ENCODE data around the gene PPP2R5D. TPM values are rescaled to one million over a fixed set of nuclear protein-coding genes. Genes with fewer than 3 reads are reported as not detected.

The PPP2R5D gene
- total RNA-seq, 4 donors from 2014 or later = 35.1 to 51.9 (median 41.6) TPM

GRCh38 chr6:43020052-43020705 is 35.8 kb downstream of the PPP2R5D start:
- Histone ChIP-seq H3K4me3 (no peak overlapping the region), H3K27me3 (no peaks in the 10 kb centered on the region), H3K36me3 (peaks cover 29% of the 10 kb centered on the region), H3K9me3 (no peaks in the 10 kb centered on the region), H3K27ac (no peak overlapping the region), H3K4me1 (peaks cover 49% of the 10 kb centered on the region)
- WGBS = 93% methylated on average over 3 of the region's 3 CpGs
- TF ChIP-seq, protein P1, sequence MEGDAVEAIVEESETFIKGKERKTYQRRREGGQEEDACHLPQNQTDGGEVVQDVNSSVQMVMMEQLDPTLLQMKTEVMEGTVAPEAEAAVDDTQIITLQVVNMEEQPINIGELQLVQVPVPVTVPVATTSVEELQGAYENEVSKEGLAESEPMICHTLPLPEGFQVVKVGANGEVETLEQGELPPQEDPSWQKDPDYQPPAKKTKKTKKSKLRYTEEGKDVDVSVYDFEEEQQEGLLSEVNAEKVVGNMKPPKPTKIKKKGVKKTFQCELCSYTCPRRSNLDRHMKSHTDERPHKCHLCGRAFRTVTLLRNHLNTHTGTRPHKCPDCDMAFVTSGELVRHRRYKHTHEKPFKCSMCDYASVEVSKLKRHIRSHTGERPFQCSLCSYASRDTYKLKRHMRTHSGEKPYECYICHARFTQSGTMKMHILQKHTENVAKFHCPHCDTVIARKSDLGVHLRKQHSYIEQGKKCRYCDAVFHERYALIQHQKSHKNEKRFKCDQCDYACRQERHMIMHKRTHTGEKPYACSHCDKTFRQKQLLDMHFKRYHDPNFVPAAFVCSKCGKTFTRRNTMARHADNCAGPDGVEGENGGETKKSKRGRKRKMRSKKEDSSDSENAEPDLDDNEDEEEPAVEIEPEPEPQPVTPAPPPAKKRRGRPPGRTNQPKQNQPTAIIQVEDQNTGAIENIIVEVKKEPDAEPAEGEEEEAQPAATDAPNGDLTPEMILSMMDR (IDR thresholded peaks at IDR 0.05) = no peak
- TF ChIP-seq POLR2A (IDR thresholded peaks at IDR 0.05) (no peak), POLR2AphosphoS5 (IDR thresholded peaks at IDR 0.05) (no peak), EP300 (IDR thresholded peaks at IDR 0.05) (no peak)
- no peak for DNase-seq (ENCODE audit: low spot score in 2 of 2)

GRCh38 chr6:43020847-43021246 is 36.5 kb downstream of the PPP2R5D start:
- Histone ChIP-seq H3K4me1 (peaks cover 44% of the 10 kb centered on the region), H3K36me3 (peaks cover 36% of the 10 kb centered on the region)
- 51% methylated on average over 5 of the region's 5 CpGs for WGBS

DNA sequence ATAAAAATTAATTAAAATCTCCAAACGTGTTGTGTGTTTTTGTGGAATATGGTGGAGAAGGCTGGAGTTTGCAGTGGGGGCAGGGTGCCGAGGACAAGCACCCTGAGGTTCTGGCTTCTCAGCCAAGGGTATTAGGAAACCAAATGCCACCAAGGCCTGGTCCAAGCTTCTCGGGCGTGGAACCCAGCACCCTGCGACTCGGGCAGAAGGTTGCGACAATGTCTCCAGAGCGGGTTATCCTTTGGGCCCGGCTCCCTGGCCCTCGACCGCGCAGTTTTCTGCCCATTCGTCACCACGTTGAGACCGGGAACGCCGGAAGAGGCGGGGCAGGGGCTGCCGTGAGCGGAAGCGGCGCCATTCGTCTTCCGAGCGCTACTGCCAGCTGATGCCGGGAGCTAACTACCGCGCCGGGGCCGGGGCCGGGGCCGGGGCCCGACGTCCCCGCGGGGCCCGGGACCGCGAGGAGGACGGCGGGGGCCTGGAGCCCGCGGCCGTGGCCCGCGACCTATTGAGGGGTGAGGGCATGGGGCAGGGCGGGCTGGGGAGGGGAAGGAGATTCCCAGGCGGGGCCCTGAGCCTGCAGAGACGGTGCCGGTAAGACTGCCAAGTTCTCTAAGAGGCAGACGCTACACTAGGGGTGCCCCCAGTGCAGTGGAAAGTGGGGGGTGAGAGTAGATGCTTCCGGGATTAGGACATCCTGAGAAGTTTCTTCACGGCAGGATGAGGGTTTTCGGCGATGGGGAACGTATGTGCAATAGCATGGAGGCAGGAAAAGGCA is 37.1 kb downstream of the PPP2R5D start, which contains the start of gene RRP36:
TSS of gene RRP36 (plus strand) at position 354 of the 778 bp plus-strand sequence. CDS start at position 386, 32 bp downstream.
- under 1% methylated on average over 25 of the region's 56 CpGs for WGBS
- Histone ChIP-seq H3K4me1 (peaks cover 38% of the 10 kb centered on the region), H3K36me3 (peaks cover 42% of the 10 kb centered on the region), H3K27ac (peak within 1 kb of the TSS; percentile 89), H3K4me3 (peak within 1 kb of the TSS; percentile 95), H3K9me3 (no peaks in the 10 kb centered on the region), H3K27me3 (no peaks in the 10 kb centered on the region)
- peak; percentile 89 to 92 for DNase-seq (ENCODE audit: low spot score in 2 of 2)
- TF ChIP-seq POLR2AphosphoS5 (IDR thresholded peaks at IDR 0.05) = peak in 1 of 3 donors; percentile 53
- peak in 1 of 2 donors; percentile 36 for TF ChIP-seq POLR2A (IDR thresholded peaks at IDR 0.05)
- TF ChIP-seq, protein P1 (IDR thresholded peaks at IDR 0.05) = no peak

More at GRCh38 chr6:43020847-43021246, 36.5 kb downstream of the PPP2R5D start:
- peak overlapping the region; percentile 89 for H3K27ac ChIP-seq
- no peaks in the 10 kb centered on the region for H3K9me3 ChIP-seq
- no peaks in the 10 kb centered on the region for H3K27me3 ChIP-seq
- TF ChIP-seq EP300 (IDR thresholded peaks at IDR 0.05) (no peak), POLR2A (IDR thresholded peaks at IDR 0.05) (no peak), POLR2AphosphoS5 (IDR thresholded peaks at IDR 0.05) (no peak)
- TF ChIP-seq, protein P1 (IDR thresholded peaks at IDR 0.05) = no peak
- no peak for DNase-seq (ENCODE audit: low spot score in 2 of 2)
- peak overlapping the region; percentile 95 for H3K4me3 ChIP-seq

GRCh38 chr6:43024436-43024835 is 40.1 kb downstream of the PPP2R5D start:
- H3K27ac ChIP-seq = no peak overlapping the region
- peaks cover 53% of the 10 kb centered on the region for H3K36me3 ChIP-seq
- H3K9me3 ChIP-seq = no peaks in the 10 kb centered on the region

More at GRCh38 chr6:43024436-43024835, 40.1 kb downstream of the PPP2R5D start:
- H3K4me1 ChIP-seq = peaks cover 30% of the 10 kb centered on the region
- H3K4me3 ChIP-seq = no peak overlapping the region
- H3K27me3 ChIP-seq = no peaks in the 10 kb centered on the region
- 82% methylated on average over 2 of the region's 2 CpGs for WGBS
- DNase-seq (ENCODE audit: low spot score in 2 of 2) = no peak
- TF ChIP-seq POLR2A (IDR thresholded peaks at IDR 0.05) (no peak), EP300 (IDR thresholded peaks at IDR 0.05) (no peak), POLR2AphosphoS5 (IDR thresholded peaks at IDR 0.05) (no peak)
- TF ChIP-seq, protein P1 (IDR thresholded peaks at IDR 0.05) = no peak
